Peyer's patch (tissue), 4 donors: ENCODE results near the gene TEX48. TPM values are rescaled to one million over a fixed set of nuclear protein-coding genes. Genes with fewer than 3 reads are reported as not detected.

Experiments used
- DNase-seq, 3 donors: peaks; one replicate each; pipeline ENCODE4 v3.0.0-alpha.2; 2017 to 2019
- H3K27ac ChIP-seq, 4 donors: fragments of 200-600 bp; sonication (generic); one replicate each; pipeline ENCODE4 v1.5.1; 2016 to 2019
- H3K27me3 ChIP-seq, 2 donors: fragments of 200-600 bp; sonication (generic); one replicate each; pipeline ENCODE4 v1.5.1; 2019
- H3K36me3 ChIP-seq, 3 donors: fragments of 200-600 bp; sonication (generic); one replicate each; pipeline ENCODE4 v1.5.1; 2016 to 2019
- H3K4me1 ChIP-seq, 4 donors: fragments of 200-600 bp; sonication (generic); one replicate each; pipeline ENCODE4 v1.5.1; 2016 to 2019
- H3K4me3 ChIP-seq, 4 donors: fragments of 200-600 bp; sonication (generic); 1 replicate in 3 of 4; 2 replicates in 1 of 4; pipeline ENCODE4 v1.5.1; 2016 to 2019; ENCODE audit warnings: mild to moderate bottlenecking in 1 of 4
- H3K9me3 ChIP-seq, 4 donors: fragments of 200-600 bp; sonication (generic); one replicate each; pipeline ENCODE4 v1.5.1; 2016 to 2019; ENCODE audit warnings: mild to moderate bottlenecking in 1 of 4
- CTCF ChIP-seq, 6 experiments: fragments of 450-650 bp in 4 of 6; fragments of 200-600 bp in 2 of 6; sonication (generic) in 1 of 6; IDR thresholded peaks; one replicate each; pipeline ENCODE4 v1.5.1; 2017 to 2019; ENCODE audit warnings: antibody characterized with exemption in 6 of 6, mild to moderate bottlenecking in 3 of 6, moderate library complexity in 1 of 6
- POLR2A ChIP-seq, 2 donors: fragments of 450-650 bp; IDR thresholded peaks; one replicate each; pipeline ENCODE4 v1.5.1; 2017; ENCODE audit warnings: antibody characterized with exemption in 2 of 2, mild to moderate bottlenecking in 2 of 2, moderate library complexity in 2 of 2
- total RNA-seq, 4 donors: library from RNA; depleted of rRNA; stranded (reverse); fragments of >200 nt; gene quantifications; one replicate each; pipeline ENCODE4 v1.1.0, GENCODE V29; 2016

Gene TEX48
- total RNA-seq, 4 donors from 2014 or later, result not detected

DNA sequence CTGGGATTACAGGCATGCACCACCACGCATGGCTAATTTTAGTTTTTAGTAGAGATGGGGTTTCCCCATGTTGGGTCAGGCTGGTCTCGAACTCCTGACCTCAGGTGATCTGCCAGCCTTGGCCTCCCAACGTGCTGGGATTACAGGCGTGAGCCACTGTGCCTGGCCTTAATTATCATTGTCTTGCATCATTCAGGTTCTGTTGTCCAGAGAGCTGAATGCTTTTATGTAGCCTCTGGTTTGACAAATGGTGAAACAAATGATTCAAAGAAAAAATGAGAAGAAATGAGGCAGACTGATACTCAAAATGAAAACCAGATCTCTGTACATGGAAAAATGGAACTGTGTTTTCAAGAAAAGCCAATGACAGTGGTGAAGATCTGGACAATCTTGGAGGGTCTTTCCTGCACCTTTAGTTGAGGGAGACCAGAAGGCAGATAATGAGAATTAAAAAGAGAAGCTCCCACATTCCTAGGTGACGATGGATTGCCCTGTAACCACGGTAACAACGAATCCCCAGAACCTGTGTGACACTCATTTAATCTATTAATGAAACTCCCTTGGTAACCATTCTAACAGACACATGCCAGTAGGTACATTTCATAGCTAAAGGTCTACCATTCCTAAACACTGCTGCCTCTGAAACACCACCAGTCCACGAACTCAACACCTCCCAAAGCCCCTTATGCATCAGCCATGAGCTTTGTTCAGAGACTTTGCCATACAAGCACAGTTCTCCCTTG lies 1.6 kb downstream of the TEX48 start:
- TF ChIP-seq CTCF (IDR thresholded peaks at IDR 0.05) (no peak), POLR2A (IDR thresholded peaks at IDR 0.05) (no peak)
- no peaks in the 10 kb centered on the region for H3K9me3 ChIP-seq
- no peak overlapping the region for H3K27ac ChIP-seq
- peaks cover 0 to 6% (median 3%) of the 10 kb centered on the region in 4 donors for H3K4me1 ChIP-seq
- H3K27me3 ChIP-seq, result no peaks in the 10 kb centered on the region
- H3K36me3 ChIP-seq, result no peaks in the 10 kb centered on the region
- H3K4me3 ChIP-seq, result no peak overlapping the region
- no peak for DNase-seq

- no peaks in the 10 kb centered on the region for H3K36me3 ChIP-seq
- H3K4me1 ChIP-seq, result peaks cover 0 to 6% (median 3%) of the 10 kb centered on the region in 4 donors
- H3K4me3 ChIP-seq, result no peak overlapping the region
- no peak for DNase-seq
- no peaks in the 10 kb centered on the region for H3K9me3 ChIP-seq
- TF ChIP-seq POLR2A (IDR thresholded peaks at IDR 0.05), result no peak
- no peak for TF ChIP-seq CTCF (IDR thresholded peaks at IDR 0.05)
- H3K27me3 ChIP-seq, result no peaks in the 10 kb centered on the region
- H3K27ac ChIP-seq, result no peak overlapping the region
These were observed 3.2 kb downstream of the TEX48 start for GRCh38 chr9:114678795-114679194.

GRCh38 chr9:114678130-114678529 lies 3.9 kb downstream of the TEX48 start:
- no peaks in the 10 kb centered on the region for H3K27me3 ChIP-seq
- no peak overlapping the region for H3K4me3 ChIP-seq
- TF ChIP-seq POLR2A (IDR thresholded peaks at IDR 0.05), result no peak
- no peak for TF ChIP-seq CTCF (IDR thresholded peaks at IDR 0.05)
- no peak for DNase-seq
- H3K27ac ChIP-seq, result no peak overlapping the region
- no peaks in the 10 kb centered on the region for H3K36me3 ChIP-seq
- no peaks in the 10 kb centered on the region for H3K9me3 ChIP-seq
- peaks cover 0 to 6% (median 3%) of the 10 kb centered on the region in 4 donors for H3K4me1 ChIP-seq

GRCh38 chr9:114677418-114677817 lies 4.6 kb downstream of the TEX48 start:
- no peaks in the 10 kb centered on the region for H3K36me3 ChIP-seq
- peaks cover 0 to 6% (median 3%) of the 10 kb centered on the region in 4 donors for H3K4me1 ChIP-seq
- TF ChIP-seq CTCF (IDR thresholded peaks at IDR 0.05), result no peak
- no peak for TF ChIP-seq POLR2A (IDR thresholded peaks at IDR 0.05)
- no peaks in the 10 kb centered on the region for H3K9me3 ChIP-seq
- H3K27me3 ChIP-seq, result no peaks in the 10 kb centered on the region
- no peak overlapping the region for H3K27ac ChIP-seq
- H3K4me3 ChIP-seq, result no peak overlapping the region
- no peak for DNase-seq

DNA sequence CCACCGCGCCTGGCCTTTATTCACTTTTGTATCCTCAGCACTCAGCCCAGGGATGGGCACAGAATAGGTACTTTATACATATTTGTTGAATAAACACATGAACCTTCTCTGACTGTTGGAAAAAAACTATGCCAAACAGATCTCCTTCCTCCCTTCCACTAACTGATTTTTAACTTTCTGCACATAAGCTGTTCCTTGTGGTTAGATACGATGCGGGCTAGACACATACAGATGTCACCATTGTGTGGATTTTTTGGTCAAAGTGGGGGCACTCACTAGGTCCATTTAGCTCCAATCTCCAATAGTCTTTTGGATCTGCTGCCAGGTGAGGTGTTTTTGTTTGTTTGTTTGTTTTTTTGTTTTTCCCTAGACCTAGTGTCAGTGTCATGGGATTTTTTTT lies 5.1 kb downstream of the TEX48 start:
- no peak overlapping the region for H3K4me3 ChIP-seq
- no peak overlapping the region for H3K27ac ChIP-seq
- TF ChIP-seq CTCF (IDR thresholded peaks at IDR 0.05), result no peak

More for the DNA sequence above, 5.1 kb downstream of the TEX48 start:
- Histone ChIP-seq H3K27me3 (no peaks in the 10 kb centered on the region), H3K9me3 (no peaks in the 10 kb centered on the region), H3K36me3 (no peaks in the 10 kb centered on the region), H3K4me1 (peaks cover 0 to 4% (median 2%) of the 10 kb centered on the region in 4 donors)
- no peak for DNase-seq
